Large intestine (tissue), 3 donors: Measurements from ENCODE around the gene SERTAD2. TPM values are rescaled to one million over a fixed set of nuclear protein-coding genes. Genes with fewer than 3 reads are reported as not detected.

Experiments used
- DNase-seq, 2 donors: peaks; one replicate each; pipeline versions ENCODE4 v3.0.0 to v3.0.0-alpha.2; 2013
- H3K27ac ChIP-seq: one replicate; pipeline ENCODE4 v1.5.1; 2013; ENCODE audit warnings: low read length
- H3K27me3 ChIP-seq: 2 replicates; pipeline ENCODE4 v1.6.1; 2013; ENCODE audit warnings: low read length; ENCODE audit not compliant: control insufficient read depth, insufficient read depth
- H3K36me3 ChIP-seq: 2 replicates; pipeline ENCODE4 v1.6.1; 2013; ENCODE audit warnings: low read length; ENCODE audit not compliant: control insufficient read depth, insufficient read depth
- H3K4me1 ChIP-seq: one replicate; pipeline ENCODE4 v1.6.1; 2013; ENCODE audit warnings: low read length; ENCODE audit not compliant: control insufficient read depth, insufficient read depth
- H3K4me3 ChIP-seq: one replicate; pipeline ENCODE4 v1.5.1; 2013; ENCODE audit warnings: low read length
- H3K9me3 ChIP-seq: one replicate; pipeline ENCODE4 v1.6.1; 2013; ENCODE audit warnings: mild to moderate bottlenecking, low read depth, low read length, moderate library complexity; ENCODE audit not compliant: control insufficient read depth
- WGBS: methylation state at CpG from one replicate; pipeline ENCODE4 v1.1.5; 2013; ENCODE audit warnings: low lambda C conversion rate; ENCODE audit not compliant: insufficient coverage; 5-methylcytosine and 5-hydroxymethylcytosine counted together
- polyA plus RNA-seq: library from polyadenylated mRNA; unstranded; fragments of 120-200 nt; gene quantifications from one replicate; pipeline ENCODE4 v1.2.1, GENCODE V29; 2013

Gene SERTAD2
- polyA plus RNA-seq, 1 donor = 19.7 TPM

DNA sequence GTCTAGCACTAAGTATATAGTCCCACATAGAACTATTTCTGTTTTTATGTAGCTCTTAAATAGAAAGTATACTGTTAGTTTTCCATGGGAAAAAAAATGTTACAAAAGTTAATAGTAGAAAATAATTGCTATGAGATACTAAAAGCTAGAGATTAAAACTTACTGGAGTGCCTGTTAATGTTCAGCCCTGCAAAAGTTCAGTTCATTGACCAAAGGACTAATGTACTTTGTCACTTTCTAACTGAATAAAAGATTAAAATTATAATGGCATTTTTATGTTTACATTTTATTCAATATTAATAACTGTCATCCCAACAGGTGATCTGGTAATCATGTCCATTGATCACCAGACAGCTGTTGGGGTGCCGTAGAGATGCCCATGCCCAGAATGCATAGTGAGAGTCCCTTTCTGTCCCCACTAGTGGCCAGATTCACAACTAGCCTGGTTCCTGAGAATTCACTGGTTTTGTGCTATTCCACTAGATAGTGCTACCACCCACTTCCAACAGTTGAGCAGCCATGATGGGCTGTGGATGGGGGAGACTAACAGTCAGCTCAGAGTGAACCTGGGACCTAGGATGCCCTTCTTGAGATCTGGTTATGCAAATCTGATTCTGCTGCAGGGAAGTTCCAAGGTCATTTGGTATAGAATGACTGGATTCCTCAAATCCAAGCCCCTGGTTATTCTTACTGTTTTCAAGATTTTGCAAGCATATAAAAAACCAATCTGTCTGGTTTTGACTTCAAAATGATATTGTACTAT, 71.8 kb downstream of the SERTAD2 start:
- H3K4me3 ChIP-seq = no peak overlapping the region
- WGBS = no CpG with 5 or more reads among the region's 1 CpG
- H3K4me1 ChIP-seq = no peaks in the 10 kb centered on the region
- no peak overlapping the region for H3K27ac ChIP-seq
- H3K9me3 ChIP-seq = no peaks in the 10 kb centered on the region
- H3K27me3 ChIP-seq = no peaks in the 10 kb centered on the region
- H3K36me3 ChIP-seq = peaks cover 29% of the 10 kb centered on the region
- no peak for DNase-seq

Other genes starting within 250 kb of the SERTAD2 start
- gene LGALSL, start 199.8 kb downstream of the SERTAD2 start, polyA plus RNA-seq = 20.8 TPM
- 39.9 TPM for gene AFTPH, start 129.6 kb downstream of the SERTAD2 start, polyA plus RNA-seq